Endothelial cell of umbilical vein (primary cell): ENCODE data around the gene TSPAN18. TPM values are rescaled to one million over a fixed set of nuclear protein-coding genes. Genes with fewer than 3 reads are reported as not detected.
A peak's percentile ranks its signal among the peaks of the same experiment; 100 is the strongest.

Source experiments
- BruUV-seq: library from RNA; stranded (reverse); fragments of 400-500 nt; replicated peaks from 2 replicates; lab custom pipeline; 2021; lab: Mats Ljungman, UMichigan
- CTCF ChIA-PET: fragments of 300-600, 350-600 bp; sonication (Branson Sonifier 250); formaldehyde crosslinking; loops from one replicate; lab custom pipeline; 2021; ENCODE audit warnings: antibody characterized with exemption, inconsistent platforms; lab: Charles Lee
- POLR2A ChIA-PET: fragments of 300-600, 350-600 bp; sonication (Branson Sonifier 250); formaldehyde crosslinking; loops from one replicate; lab custom pipeline; 2021; ENCODE audit warnings: antibody characterized with exemption, inconsistent platforms; lab: Charles Lee
- DNase-seq: peaks from one replicate; pipeline ENCODE4 v3.0.0-alpha.2; 2011; ENCODE audit warnings: low read depth, low spot score
- FAIRE-seq: peaks from 2 replicates; lab custom pipeline; 2011; peaks lifted over from hg19 to GRCh38; lab: Jason Lieb, UNC
- H2AFZ ChIP-seq: 2 replicates; pipeline ENCODE4 v1.6.0; 2012; ENCODE audit warnings: low read depth, low read length, control low read depth, inconsistent platforms
- H3K27ac ChIP-seq: 2 replicates; pipeline ENCODE4 v1.5.1; 2011; ENCODE audit warnings: low read depth, mild to moderate bottlenecking, control low read depth, low read length, moderate library complexity; ENCODE audit not compliant: insufficient read depth
- H3K27me3 ChIP-seq, 2 experiments: 2 replicates each; pipeline versions ENCODE4 v1.6.0 to v1.6.1; 2011; ENCODE audit warnings: low read length in 2 of 2, mixed read lengths in 1 of 2; ENCODE audit not compliant: control insufficient read depth in 2 of 2, insufficient read depth in 2 of 2
- H3K36me3 ChIP-seq, 2 experiments: 2 replicates in 1 of 2; 3 replicates in 1 of 2; pipeline ENCODE4 v1.5.1; 2011; ENCODE audit warnings: low read length in 2 of 2, mild to moderate bottlenecking in 1 of 2, moderate library complexity in 1 of 2; ENCODE audit not compliant: control insufficient read depth in 2 of 2, insufficient read depth in 2 of 2; ENCODE audit errors: extremely low read depth in 1 of 2
- H3K4me1 ChIP-seq: 3 replicates; pipeline ENCODE4 v1.5.1; 2011; ENCODE audit warnings: mild to moderate bottlenecking, low read length; ENCODE audit not compliant: control insufficient read depth, insufficient read depth; ENCODE audit errors: extremely low read depth
- H3K4me2 ChIP-seq: 2 replicates; pipeline ENCODE4 v1.6.1; 2011; ENCODE audit warnings: low read length, control low read depth, mixed read lengths; ENCODE audit not compliant: insufficient read depth
- H3K4me3 ChIP-seq, 3 experiments: fragments of 200-600 bp in 1 of 3; sonication (generic), shearing (Covaris generic) in 1 of 3; replicated peaks in 1 of 3; 2 replicates each; pipeline ENCODE4 v1.5.1; 2011 to 2016; ENCODE audit warnings: control low read depth in 3 of 3, low read length in 3 of 3, mild to moderate bottlenecking in 2 of 3, inconsistent platforms in 1 of 3, low read depth in 1 of 3, moderate library complexity in 1 of 3; ENCODE audit not compliant: insufficient read depth in 1 of 3
- H3K79me2 ChIP-seq: 2 replicates; pipeline ENCODE4 v1.6.0; 2012; ENCODE audit warnings: low read length, inconsistent platforms; ENCODE audit not compliant: control insufficient read depth, insufficient read depth
- H3K9ac ChIP-seq: replicated peaks from 2 replicates; pipeline ENCODE3; 2011; ENCODE audit warnings: low read length, control low read depth; ENCODE audit not compliant: insufficient read depth; ENCODE audit errors: extremely low read depth
- H3K9me1 ChIP-seq: replicated peaks from 3 replicates; pipeline ENCODE4 v1.6.0; 2011; ENCODE audit warnings: mild to moderate bottlenecking, low read length; ENCODE audit not compliant: control insufficient read depth, insufficient read depth; ENCODE audit errors: extremely low read depth
- H3K9me3 ChIP-seq: replicated peaks from 2 replicates; pipeline ENCODE4 v1.5.1; 2012; ENCODE audit warnings: low read length, inconsistent platforms; ENCODE audit not compliant: control insufficient read depth, insufficient read depth
- H4K20me1 ChIP-seq: replicated peaks from 2 replicates; pipeline ENCODE3; 2011; ENCODE audit warnings: mild to moderate bottlenecking, low read length; ENCODE audit not compliant: control insufficient read depth, insufficient read depth; ENCODE audit errors: extremely low read depth
- CTCF ChIP-seq, 2 donors: IDR thresholded peaks; 1 replicate in 1 of 2; 2 replicates in 1 of 2; pipeline ENCODE4 v1.5.1; 2011; ENCODE audit warnings: low read length in 2 of 2, mild to moderate bottlenecking in 2 of 2, moderate library complexity in 2 of 2, control low read depth in 1 of 2, inconsistent platforms in 1 of 2, low read depth in 1 of 2; ENCODE audit not compliant: insufficient read depth in 1 of 2; ENCODE audit errors: extremely low read depth in 1 of 2
- EZH2 ChIP-seq: IDR thresholded peaks from 2 replicates; pipeline ENCODE4 v1.6.1; 2012; ENCODE audit warnings: borderline replicate concordance, low read depth, mild to moderate bottlenecking, moderate library complexity, low read length, inconsistent platforms; ENCODE audit not compliant: severe bottlenecking
- FOS ChIP-seq: IDR thresholded peaks from 2 replicates; pipeline ENCODE4 v1.6.1; 2011; ENCODE audit warnings: mild to moderate bottlenecking, low read length, moderate library complexity, borderline replicate concordance; ENCODE audit not compliant: insufficient read depth
- GATA2 ChIP-seq: IDR thresholded peaks from 2 replicates; pipeline ENCODE4 v1.7.0; 2011; ENCODE audit warnings: low read depth, mild to moderate bottlenecking, moderate library complexity, mixed read lengths, low read length; ENCODE audit not compliant: insufficient read length, insufficient read depth
- JUN ChIP-seq: IDR thresholded peaks from 2 replicates; pipeline ENCODE4 v1.6.1; 2011; ENCODE audit warnings: borderline replicate concordance, low read depth; ENCODE audit not compliant: insufficient read length, insufficient read depth
- MAX ChIP-seq: IDR thresholded peaks from 2 replicates; pipeline ENCODE4 v1.6.1; 2011; ENCODE audit not compliant: insufficient read depth, insufficient read length
- MYC ChIP-seq: IDR thresholded peaks from one replicate; pipeline ENCODE4 v1.6.1; 2011; ENCODE audit warnings: mild to moderate bottlenecking, low read depth, low read length
- POLR2A ChIP-seq: IDR thresholded peaks from 2 replicates; pipeline ENCODE4 v1.6.1; 2012; ENCODE audit warnings: low read depth, mild to moderate bottlenecking, control low read depth, low read length
- POLR2AphosphoS5 ChIP-seq: IDR thresholded peaks from 2 replicates; pipeline ENCODE4 v1.6.1; 2012; ENCODE audit warnings: low read depth, mild to moderate bottlenecking, control low read depth, low read length, moderate library complexity; ENCODE audit not compliant: insufficient read depth
- dilution Hi-C: fragments of 300-500 bp; cut with MboI; formaldehyde crosslinking; loops from one replicate; pipeline ENCODE4 v1.15.0; 2019; ENCODE audit warnings: low sequenced_read_pairs; ENCODE audit not compliant: extremely low pct_ligation_motif_present
- intact Hi-C: fragments of 100-400 bp; cut with micrococcal nuclease; formaldehyde crosslinking; loops from one replicate; pipeline ENCODE4 v1.10.0; 2022
- polyA plus RNA-seq, 4 experiments: library from polyadenylated mRNA; depleted of rRNA in 3 of 4; stranded (reverse) in 3 of 4; unstranded in 1 of 4; fragments of >200 nt; gene quantifications; 2 replicates each; pipeline versions ENCODE4 v1.2.1 to v1.2.3, GENCODE V29; 2011 to 2012; ENCODE audit warnings: missing spikeins in 1 of 4
- total RNA-seq: library from RNA; stranded (reverse); gene quantifications from 2 replicates; pipeline ENCODE4 v1.2.3, GENCODE V29; 2021

TSPAN18 gene
- total and polyA plus RNA-seq, 2 donors (not counting 3 experiments of a cell fraction or from before 2014, with no cell fraction given): 32.2 to 118 TPM

GRCh38 chr11:44942029-44942955, 215.5 kb downstream of the TSPAN18 start:
- no peak overlapping the region for H3K4me3 ChIP-seq
- H3K79me2 ChIP-seq: no peaks in the 10 kb centered on the region
- H3K36me3 ChIP-seq: no peaks in the 10 kb centered on the region
- dilution Hi-C loops (no loop called here), intact Hi-C loops (no loop called here)
- ChIA-PET POLR2A (no interaction called here), CTCF (interaction anchor here (0.8 to 24.5 kb wide), 3 partner anchors 15 to 159 kb away, joined by 3 to 1618 read pairs (median 16); no protein-coding TSS in a partner anchor)
- no peaks in the 10 kb centered on the region for H4K20me1 ChIP-seq
- FAIRE-seq (peak; percentile 71), DNase-seq (no peak)
- H2AFZ ChIP-seq: no peak overlapping the region
- H3K9me1 ChIP-seq: no peaks in the 10 kb centered on the region
- H3K9ac ChIP-seq: no peak overlapping the region
- no peak overlapping the region for H3K4me2 ChIP-seq
- peaks cover 3% of the 10 kb centered on the region for H3K4me1 ChIP-seq
- H3K27me3 ChIP-seq: no peaks in the 10 kb centered on the region
- H3K27ac ChIP-seq: no peak overlapping the region
- TF ChIP-seq POLR2A: no peak
- TF ChIP-seq EZH2: no peak
- no peak for TF ChIP-seq POLR2AphosphoS5
- no peak for TF ChIP-seq FOS
- no peak for TF ChIP-seq JUN
- no peak for TF ChIP-seq GATA2
- no TSS peak for BruUV-seq
- H3K9me3 ChIP-seq: no peaks in the 10 kb centered on the region

DNA sequence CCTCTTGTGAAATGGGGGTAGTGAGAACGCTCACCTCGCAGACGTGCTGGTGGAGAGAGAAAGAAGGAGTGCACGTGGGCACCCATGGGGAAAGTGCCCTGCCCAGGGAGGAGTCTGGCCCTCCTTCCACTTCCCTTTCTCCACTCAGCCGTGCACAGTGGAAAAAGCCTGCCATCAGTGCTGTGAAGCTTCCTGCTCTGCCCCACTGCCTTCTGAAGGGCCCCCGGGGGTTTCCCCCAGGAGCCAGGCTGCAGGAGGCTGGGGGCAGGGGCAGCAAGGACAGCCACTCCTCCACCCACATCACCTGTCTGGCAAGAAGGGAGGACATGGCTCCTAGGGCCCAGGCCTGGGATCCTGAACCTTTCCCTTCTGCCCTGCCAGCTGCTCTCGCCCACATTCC, 216.4 kb downstream of the TSPAN18 start:
- no peak overlapping the region for H3K4me2 ChIP-seq
- peaks cover 3% of the 10 kb centered on the region for H3K4me1 ChIP-seq
- FAIRE-seq: no peak
- dilution Hi-C loops: no loop called here
- H3K9ac ChIP-seq: no peak overlapping the region
- H3K79me2 ChIP-seq: no peaks in the 10 kb centered on the region
- no peaks in the 10 kb centered on the region for H3K9me1 ChIP-seq
- BruUV-seq: no TSS peak
- POLR2A ChIA-PET: no interaction called here
- no peak overlapping the region for H3K4me3 ChIP-seq
- TF ChIP-seq POLR2A (no peak), FOS (no peak), MAX (no peak), EZH2 (no peak), CTCF (IDR thresholded peaks at IDR 0.05; ENCODE audit: extremely low read depth in 1 of 2, insufficient read depth in 1 of 2, low read depth in 1 of 2, low read length in 2 of 2) (no peak), JUN (no peak), MYC (no peak), GATA2 (no peak), POLR2AphosphoS5 (no peak)
- DNase-seq: peak; percentile 33
- no peak overlapping the region for H3K27ac ChIP-seq
- H4K20me1 ChIP-seq: no peaks in the 10 kb centered on the region
- H2AFZ ChIP-seq: no peak overlapping the region
- H3K36me3 ChIP-seq: no peaks in the 10 kb centered on the region
- intact Hi-C loops: no loop called here
- no peaks in the 10 kb centered on the region for H3K27me3 ChIP-seq
- H3K9me3 ChIP-seq: no peaks in the 10 kb centered on the region
- CTCF ChIA-PET: interaction anchor here (0.8 to 24.5 kb wide), 2 partner anchors 16 to 159 kb away, joined by 3 to 1618 read pairs; no protein-coding TSS in a partner anchor
